IMR-90 (cell line): Measurements from ENCODE around the gene MAGI1. TPM values are rescaled to one million over a fixed set of nuclear protein-coding genes. Genes with fewer than 3 reads are reported as not detected.

ENCODE experiments used
- ATAC-seq: fragments of 200-7000 bp; cut with Tn5 transposase; 2 replicates; pipeline ENCODE4 v1.9.1; 2020; ENCODE audit warnings: low read depth, mild to moderate bottlenecking, moderate library complexity
- BruUV-seq: library from RNA; stranded (reverse); fragments of 400-500 nt; replicated peaks from 2 replicates; lab custom pipeline; 2021; lab: Mats Ljungman, UMichigan
- CTCF ChIA-PET: fragments of 300-600 bp; formaldehyde crosslinking; extraction: SDS; loops from one replicate; lab custom pipeline; 2021; ENCODE audit warnings: antibody characterized with exemption; lab: Yijun Ruan, JAX
- POLR2A ChIA-PET: fragments of 300-600 bp; sonication (Branson Sonifier 250); formaldehyde crosslinking; loops from one replicate; lab custom pipeline; 2022; ENCODE audit warnings: antibody characterized with exemption; ENCODE audit not compliant: unreplicated experiment; lab: Charles Lee
- DNase-seq: peaks from one replicate; pipeline ENCODE4 v3.0.0; 2013
- H2AFZ ChIP-seq: replicated peaks from 2 replicates; pipeline ENCODE3; 2013; ENCODE audit warnings: low read length, mild to moderate bottlenecking; ENCODE audit not compliant: poor library complexity
- H2AK5ac ChIP-seq: 2 replicates; pipeline ENCODE4 v1.6.1; 2013; ENCODE audit warnings: low read depth, low read length, inconsistent platforms
- H2AK9ac ChIP-seq: replicated peaks from 2 replicates; pipeline ENCODE3; 2013; ENCODE audit warnings: mild to moderate bottlenecking, low read depth, low read length, moderate library complexity; ENCODE audit not compliant: poor library complexity
- H2BK120ac ChIP-seq: 2 replicates; pipeline ENCODE4 v1.6.1; 2013; ENCODE audit warnings: low read depth, low read length, inconsistent platforms
- H2BK15ac ChIP-seq: 3 replicates; pipeline ENCODE4 v1.6.1; 2013; ENCODE audit warnings: low read depth, low read length, inconsistent platforms
- H2BK20ac ChIP-seq: 2 replicates; pipeline ENCODE4 v1.6.1; 2013; ENCODE audit warnings: low read depth, mild to moderate bottlenecking, inconsistent platforms, low read length, moderate library complexity
- H2BK5ac ChIP-seq: 2 replicates; pipeline ENCODE4 v1.6.1; 2013; ENCODE audit warnings: mild to moderate bottlenecking, low read depth, low read length, inconsistent platforms; ENCODE audit not compliant: poor library complexity, severe bottlenecking
- H3K14ac ChIP-seq: replicated peaks from 2 replicates; pipeline ENCODE4 v1.6.1; 2013; ENCODE audit warnings: low read depth, low read length, inconsistent platforms
- H3K18ac ChIP-seq: 2 replicates; pipeline ENCODE4 v1.6.1; 2013; ENCODE audit warnings: low read depth, low read length, control low read depth
- H3K23ac ChIP-seq: 2 replicates; pipeline ENCODE4 v1.6.1; 2013; ENCODE audit warnings: low read depth, low read length, inconsistent platforms
- H3K27ac ChIP-seq: 2 replicates; pipeline ENCODE4 v1.5.1; 2013; ENCODE audit warnings: mild to moderate bottlenecking, control low read depth, low read length; ENCODE audit not compliant: insufficient read depth
- H3K27me3 ChIP-seq: 2 replicates; pipeline ENCODE4 v1.6.1; 2013; ENCODE audit warnings: low read length; ENCODE audit not compliant: control insufficient read depth, insufficient read depth
- H3K36me3 ChIP-seq: 2 replicates; pipeline ENCODE4 v1.6.1; 2013; ENCODE audit warnings: low read length, mixed read lengths; ENCODE audit not compliant: control insufficient read depth, insufficient read depth
- H3K4ac ChIP-seq: 2 replicates; pipeline ENCODE4 v1.6.1; 2013; ENCODE audit warnings: low read depth, low read length, inconsistent platforms
- H3K4me1 ChIP-seq: 2 replicates; pipeline ENCODE4 v1.6.1; 2013; ENCODE audit warnings: low read length, mixed read lengths; ENCODE audit not compliant: control insufficient read depth, insufficient read depth
- H3K4me2 ChIP-seq: 2 replicates; pipeline ENCODE4 v1.6.1; 2013; ENCODE audit warnings: low read depth, mild to moderate bottlenecking, control low read depth, low read length, moderate library complexity
- H3K4me3 ChIP-seq: 2 replicates; pipeline ENCODE4 v1.5.1; 2013; ENCODE audit warnings: low read depth, mild to moderate bottlenecking, control low read depth, low read length, moderate library complexity; ENCODE audit not compliant: insufficient read depth
- H3K56ac ChIP-seq: 2 replicates; pipeline ENCODE4 v1.6.1; 2013; ENCODE audit warnings: low read length, inconsistent platforms; ENCODE audit not compliant: insufficient read depth; ENCODE audit errors: extremely low read depth
- H3K79me1 ChIP-seq, 2 experiments: 2 replicates each; pipeline ENCODE4 v1.6.1; 2013; ENCODE audit warnings: low read length in 2 of 2, inconsistent platforms in 1 of 2, low read depth in 1 of 2
- H3K9ac ChIP-seq: 2 replicates; pipeline ENCODE4 v1.6.1; 2013; ENCODE audit warnings: low read depth, low read length, control low read depth
- H3K9me1 ChIP-seq: 2 replicates; pipeline ENCODE4 v1.6.1; 2013; ENCODE audit warnings: low read length, inconsistent platforms; ENCODE audit not compliant: insufficient read depth
- H3K9me3 ChIP-seq: 2 replicates; pipeline ENCODE4 v1.6.1; 2013; ENCODE audit warnings: low read length; ENCODE audit not compliant: control insufficient read depth, insufficient read depth
- H4K20me1 ChIP-seq: 2 replicates; pipeline ENCODE4 v1.6.1; 2013; ENCODE audit warnings: low read length, inconsistent platforms; ENCODE audit not compliant: insufficient read depth
- H4K5ac ChIP-seq: 2 replicates; pipeline ENCODE4 v1.6.1; 2013; ENCODE audit warnings: mild to moderate bottlenecking, low read depth, low read length, control low read depth
- H4K8ac ChIP-seq, 2 experiments: 2 replicates each; pipeline ENCODE4 v1.6.1; 2013; ENCODE audit warnings: low read depth in 2 of 2, low read length in 2 of 2, control low read depth in 1 of 2, inconsistent platforms in 1 of 2
- H4K91ac ChIP-seq: 2 replicates; pipeline ENCODE4 v1.6.1; 2013; ENCODE audit warnings: low read depth, low read length, inconsistent platforms; ENCODE audit not compliant: insufficient read depth
- CEBPB ChIP-seq: IDR thresholded peaks from 2 replicates; pipeline ENCODE4 v1.6.1; 2012; ENCODE audit warnings: low read depth, low read length, improper control_type of control experiment
- CHD1 ChIP-seq: IDR thresholded peaks from 2 replicates; pipeline ENCODE4 v1.6.1; 2012; ENCODE audit warnings: low read depth, low read length, improper control_type of control experiment
- FOS ChIP-seq: fragments of 150-350 bp; IDR thresholded peaks from 2 replicates; pipeline ENCODE4 v1.6.1; 2016; ENCODE audit warnings: low read depth, low read length
- NFE2L2 ChIP-seq: fragments of 150-350 bp; IDR thresholded peaks from 2 replicates; pipeline ENCODE4 v1.6.1; 2016; ENCODE audit warnings: low read depth, mild to moderate bottlenecking, low read length
- RAD21 ChIP-seq: IDR thresholded peaks from 2 replicates; pipeline ENCODE4 v1.6.1; 2012; ENCODE audit warnings: low read length, improper control_type of control experiment
- RCOR1 ChIP-seq: IDR thresholded peaks from 2 replicates; pipeline ENCODE4 v1.6.1; 2012; ENCODE audit warnings: mild to moderate bottlenecking, low read length, improper control_type of control experiment; ENCODE audit not compliant: insufficient replicate concordance
- RFX5 ChIP-seq: IDR thresholded peaks from 2 replicates; pipeline ENCODE4 v1.8.0; 2012; ENCODE audit warnings: low read depth, mild to moderate bottlenecking, low read length, moderate library complexity
- SMC3 ChIP-seq: fragments of 150-350 bp; IDR thresholded peaks from 2 replicates; pipeline ENCODE4 v1.6.1; 2016; ENCODE audit warnings: low read depth, mild to moderate bottlenecking, antibody characterized with exemption, low read length, moderate library complexity
- WGBS, 2 experiments: methylation state at CpG; one replicate each; pipeline versions ENCODE4 v1.1.5 to v1.1.7; 2013; ENCODE audit warnings: missing lambda C conversion rate in 2 of 2; ENCODE audit not compliant: insufficient read length in 1 of 2; ENCODE audit errors: extremely low coverage in 2 of 2; 5-methylcytosine and 5-hydroxymethylcytosine counted together
- dilution Hi-C: fragments of 300-500 bp; cut with HindIII; formaldehyde crosslinking; loops from one replicate; pipeline ENCODE4 v1.14.3; 2018; ENCODE audit warnings: low sequenced_read_pairs; ENCODE audit not compliant: unreplicated experiment
- in situ Hi-C: fragments of 300-500 bp; cut with MboI; formaldehyde crosslinking; loops from 3 replicates; pipeline ENCODE4 v1.14.3; 2019; ENCODE audit warnings: low sequenced_read_pairs, inconsistent platforms, mixed read lengths
- intact Hi-C: fragments of 100-400 bp; cut with micrococcal nuclease; formaldehyde crosslinking; loops from 2 replicates; pipeline ENCODE4 v1.10.0; 2022
- polyA plus RNA-seq, 3 experiments: library from polyadenylated mRNA; depleted of rRNA; stranded (reverse); fragments of >200 nt; gene quantifications; 2 replicates each; pipeline ENCODE4 v1.2.3, GENCODE V29; 2012; ENCODE audit warnings: low replicate concordance in 1 of 3
- total RNA-seq: library from RNA; depleted of rRNA; stranded (reverse); fragments of >200 nt; gene quantifications from 2 replicates; pipeline ENCODE4 v1.2.3, GENCODE V29; 2012
- TF ChIP-seq, protein P1 (sequence below): conservative IDR thresholded peaks from 2 replicates; pipeline ENCODE4 v1.5.1; 2012; ENCODE audit warnings: mild to moderate bottlenecking, low read depth, low read length, improper control_type of control experiment
- TF ChIP-seq, protein P2 (sequence below): fragments of 150-350 bp; IDR thresholded peaks from 2 replicates; pipeline ENCODE4 v1.6.1; 2017; ENCODE audit warnings: mild to moderate bottlenecking, antibody characterized with exemption, low read length, low read depth
- TF ChIP-seq, protein P3 (sequence below): fragments of 150-350 bp; IDR thresholded peaks from 2 replicates; pipeline ENCODE4 v1.6.1; 2016; ENCODE audit warnings: low read depth, mild to moderate bottlenecking, low read length, moderate library complexity, borderline replicate concordance

The MAGI1 gene
- total and polyA plus RNA-seq, 2 of the 4 experiments (the other 2 are of a cell fraction) = 14.5 to 24.2 TPM

DNA sequence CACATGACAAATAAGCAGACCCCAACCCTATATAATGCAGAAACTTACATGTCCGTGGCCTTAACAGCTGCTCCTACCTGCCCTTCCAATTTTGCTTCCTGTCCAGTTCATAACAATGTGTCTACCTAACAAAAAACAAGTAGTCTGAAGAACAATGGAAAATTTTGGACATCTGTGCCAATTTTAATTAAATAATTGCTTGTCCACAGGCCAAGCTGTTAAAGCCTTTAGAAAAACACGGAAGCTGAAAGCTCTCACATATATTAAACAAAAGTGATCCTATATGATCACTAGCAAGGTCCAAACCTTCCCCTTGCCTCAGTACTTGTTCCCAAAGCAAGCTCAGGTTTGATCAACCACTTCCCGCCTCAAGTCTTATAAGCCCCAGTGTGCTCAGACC, 37.1 kb downstream of the MAGI1 start:
- peaks cover 6% of the 10 kb centered on the region for H3K4me1 ChIP-seq
- no peak overlapping the region for H3K4me2 ChIP-seq
- H3K27me3 ChIP-seq = no peaks in the 10 kb centered on the region
- H3K79me1 ChIP-seq = peaks cover 36 to 44% of the 10 kb centered on the region in 2 experiments
- H3K56ac ChIP-seq = no peak overlapping the region
- H2BK20ac ChIP-seq = no peak overlapping the region
- H3K36me3 ChIP-seq = no peaks in the 10 kb centered on the region
- intact Hi-C loops = no loop called here
- H3K14ac ChIP-seq = no peak overlapping the region
- peaks cover 19% of the 10 kb centered on the region; the same call in 1 of the 2 replicates for H4K20me1 ChIP-seq
- no peaks in the 10 kb centered on the region for H3K9me3 ChIP-seq
- no peak overlapping the region for H3K18ac ChIP-seq
- no peak overlapping the region for H2BK5ac ChIP-seq
- dilution Hi-C loops = no loop called here
- H3K4me3 ChIP-seq = no peak overlapping the region
- peaks cover 13% of the 10 kb centered on the region for H3K9me1 ChIP-seq
- no TSS peak for BruUV-seq
- no peak for ATAC-seq
- no peak overlapping the region for H3K4ac ChIP-seq
- in situ Hi-C loops = no loop called here
- no peak overlapping the region for H2AK5ac ChIP-seq
- TF ChIP-seq RFX5 (no peak), CHD1 (no peak), RAD21 (no peak), RCOR1 (no peak), CEBPB (no peak), FOS (no peak), SMC3 (no peak), NFE2L2 (no peak)
- TF ChIP-seq, protein P1, sequence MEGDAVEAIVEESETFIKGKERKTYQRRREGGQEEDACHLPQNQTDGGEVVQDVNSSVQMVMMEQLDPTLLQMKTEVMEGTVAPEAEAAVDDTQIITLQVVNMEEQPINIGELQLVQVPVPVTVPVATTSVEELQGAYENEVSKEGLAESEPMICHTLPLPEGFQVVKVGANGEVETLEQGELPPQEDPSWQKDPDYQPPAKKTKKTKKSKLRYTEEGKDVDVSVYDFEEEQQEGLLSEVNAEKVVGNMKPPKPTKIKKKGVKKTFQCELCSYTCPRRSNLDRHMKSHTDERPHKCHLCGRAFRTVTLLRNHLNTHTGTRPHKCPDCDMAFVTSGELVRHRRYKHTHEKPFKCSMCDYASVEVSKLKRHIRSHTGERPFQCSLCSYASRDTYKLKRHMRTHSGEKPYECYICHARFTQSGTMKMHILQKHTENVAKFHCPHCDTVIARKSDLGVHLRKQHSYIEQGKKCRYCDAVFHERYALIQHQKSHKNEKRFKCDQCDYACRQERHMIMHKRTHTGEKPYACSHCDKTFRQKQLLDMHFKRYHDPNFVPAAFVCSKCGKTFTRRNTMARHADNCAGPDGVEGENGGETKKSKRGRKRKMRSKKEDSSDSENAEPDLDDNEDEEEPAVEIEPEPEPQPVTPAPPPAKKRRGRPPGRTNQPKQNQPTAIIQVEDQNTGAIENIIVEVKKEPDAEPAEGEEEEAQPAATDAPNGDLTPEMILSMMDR = no peak
- TF ChIP-seq, protein P2, sequence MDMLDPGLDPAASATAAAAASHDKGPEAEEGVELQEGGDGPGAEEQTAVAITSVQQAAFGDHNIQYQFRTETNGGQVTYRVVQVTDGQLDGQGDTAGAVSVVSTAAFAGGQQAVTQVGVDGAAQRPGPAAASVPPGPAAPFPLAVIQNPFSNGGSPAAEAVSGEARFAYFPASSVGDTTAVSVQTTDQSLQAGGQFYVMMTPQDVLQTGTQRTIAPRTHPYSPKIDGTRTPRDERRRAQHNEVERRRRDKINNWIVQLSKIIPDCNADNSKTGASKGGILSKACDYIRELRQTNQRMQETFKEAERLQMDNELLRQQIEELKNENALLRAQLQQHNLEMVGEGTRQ = no peak
- TF ChIP-seq, protein P3, sequence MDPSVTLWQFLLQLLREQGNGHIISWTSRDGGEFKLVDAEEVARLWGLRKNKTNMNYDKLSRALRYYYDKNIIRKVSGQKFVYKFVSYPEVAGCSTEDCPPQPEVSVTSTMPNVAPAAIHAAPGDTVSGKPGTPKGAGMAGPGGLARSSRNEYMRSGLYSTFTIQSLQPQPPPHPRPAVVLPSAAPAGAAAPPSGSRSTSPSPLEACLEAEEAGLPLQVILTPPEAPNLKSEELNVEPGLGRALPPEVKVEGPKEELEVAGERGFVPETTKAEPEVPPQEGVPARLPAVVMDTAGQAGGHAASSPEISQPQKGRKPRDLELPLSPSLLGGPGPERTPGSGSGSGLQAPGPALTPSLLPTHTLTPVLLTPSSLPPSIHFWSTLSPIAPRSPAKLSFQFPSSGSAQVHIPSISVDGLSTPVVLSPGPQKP = no peak
- H3K27ac ChIP-seq = no peak overlapping the region
- no peak overlapping the region for H2BK15ac ChIP-seq
- H2AFZ ChIP-seq = no peak overlapping the region
- no peak overlapping the region for H2AK9ac ChIP-seq
- H3K23ac ChIP-seq = no peak overlapping the region
- no peak overlapping the region for H4K8ac ChIP-seq
- no peak overlapping the region for H4K5ac ChIP-seq
- no peak for DNase-seq
- ChIA-PET CTCF (interaction anchor here (0.9 kb wide), 1 partner anchor 9 kb away, joined by 4 read pairs; no protein-coding TSS in a partner anchor), POLR2A (no interaction called here)
- no peak overlapping the region for H4K91ac ChIP-seq
- WGBS, 2 experiments = 60% methylated on average over 1 of the region's 3 CpGs; no CpG with 5 or more reads in 1 of the 2 experiments
- no peak overlapping the region for H2BK120ac ChIP-seq
- no peak overlapping the region for H3K9ac ChIP-seq
